ENCODE results near the gene BICRAL.
"Not testable (repeated sequence)": the region's sequence is repeated elsewhere in the genome, so short reads cannot be mapped to it uniquely, and the experiment has no call there.

DNA sequence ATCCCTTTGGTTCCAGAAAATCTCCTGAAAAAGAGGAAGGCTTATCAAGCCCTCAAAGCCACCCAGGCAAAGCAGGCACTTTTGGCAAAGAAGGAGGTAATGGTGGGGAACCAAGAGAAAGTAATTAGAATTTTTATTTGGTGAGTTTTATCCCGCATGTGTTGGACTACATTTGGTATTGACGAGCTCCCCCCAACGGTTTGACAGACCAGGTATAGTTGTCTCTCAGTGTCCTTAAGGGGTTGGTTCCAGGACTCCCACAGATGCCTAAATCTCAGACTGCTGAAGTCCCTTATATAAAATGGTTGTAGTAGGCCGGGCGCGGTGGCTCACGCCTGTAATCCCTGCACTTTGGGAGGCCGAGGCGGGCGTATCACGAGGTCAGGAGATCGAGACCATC, 99.0 kb downstream of the BICRAL start:
- not testable (repeated sequence) for TF ChIP-seq POLR2A, POLR2AphosphoS5 (IDR thresholded peaks at IDR 0.05)
- TF ChIP-seq, protein P1, sequence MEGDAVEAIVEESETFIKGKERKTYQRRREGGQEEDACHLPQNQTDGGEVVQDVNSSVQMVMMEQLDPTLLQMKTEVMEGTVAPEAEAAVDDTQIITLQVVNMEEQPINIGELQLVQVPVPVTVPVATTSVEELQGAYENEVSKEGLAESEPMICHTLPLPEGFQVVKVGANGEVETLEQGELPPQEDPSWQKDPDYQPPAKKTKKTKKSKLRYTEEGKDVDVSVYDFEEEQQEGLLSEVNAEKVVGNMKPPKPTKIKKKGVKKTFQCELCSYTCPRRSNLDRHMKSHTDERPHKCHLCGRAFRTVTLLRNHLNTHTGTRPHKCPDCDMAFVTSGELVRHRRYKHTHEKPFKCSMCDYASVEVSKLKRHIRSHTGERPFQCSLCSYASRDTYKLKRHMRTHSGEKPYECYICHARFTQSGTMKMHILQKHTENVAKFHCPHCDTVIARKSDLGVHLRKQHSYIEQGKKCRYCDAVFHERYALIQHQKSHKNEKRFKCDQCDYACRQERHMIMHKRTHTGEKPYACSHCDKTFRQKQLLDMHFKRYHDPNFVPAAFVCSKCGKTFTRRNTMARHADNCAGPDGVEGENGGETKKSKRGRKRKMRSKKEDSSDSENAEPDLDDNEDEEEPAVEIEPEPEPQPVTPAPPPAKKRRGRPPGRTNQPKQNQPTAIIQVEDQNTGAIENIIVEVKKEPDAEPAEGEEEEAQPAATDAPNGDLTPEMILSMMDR (IDR thresholded peaks at IDR 0.05), result not testable (repeated sequence)

All from breast epithelium (tissue), 3 donors.